HG02798 (cell line): ENCODE results near the gene LAGE3.
A peak's percentile ranks its signal among the peaks of the same experiment; 100 is the strongest.
"Not testable (repeated sequence)": the region's sequence is repeated elsewhere in the genome, so short reads cannot be mapped to it uniquely, and the experiment has no call there.

Source experiments
- ATAC-seq: cut with Tn5 transposase; IDR thresholded peaks from one replicate; pipeline ENCODE4 v1.9.1; 2021; ENCODE audit warnings: mild to moderate bottlenecking; ENCODE audit not compliant: unreplicated experiment, poor library complexity

The LAGE3 gene

GRCh38 chrX:154502989-154503388 lies 23.9 kb upstream of the LAGE3 start:
- ATAC-seq: no peak

GRCh38 chrX:154502098-154502497 lies 23.0 kb upstream of the LAGE3 start:
- ATAC-seq: no peak

- ATAC-seq: not testable (repeated sequence)
Measured at GRCh38 chrX:154501423-154501822, 22.3 kb upstream of the LAGE3 start.

- ATAC-seq: not testable (repeated sequence)
Measured at GRCh38 chrX:154496591-154497137, 17.6 kb upstream of the LAGE3 start.

GRCh38 chrX:154495472-154495922 lies 16.4 kb upstream of the LAGE3 start:
- no peak for ATAC-seq

- ATAC-seq: no peak
Measured at GRCh38 chrX:154494715-154495114, 15.6 kb upstream of the LAGE3 start.

GRCh38 chrX:154490414-154491083 lies 11.5 kb upstream of the LAGE3 start, which contains the start of gene SLC10A3:
SLC10A3 (minus strand) TSS chrX:154490629; CDS start chrX:154488940, 1,689 bp downstream.
- ATAC-seq: peak; percentile 86

- peak; percentile 24 for ATAC-seq
Measured at GRCh38 chrX:154490021-154490413, 10.9 kb upstream of the LAGE3 start.

GRCh38 chrX:154489182-154489581 lies 10.1 kb upstream of the LAGE3 start:
- no peak for ATAC-seq

GRCh38 chrX:154488336-154489075 lies 9.4 kb upstream of the LAGE3 start:
- no peak for ATAC-seq

GRCh38 chrX:154487518-154488290 lies 8.6 kb upstream of the LAGE3 start:
- no peak for ATAC-seq

- peak; percentile 45 for ATAC-seq
Measured at GRCh38 chrX:154486396-154487207, 7.5 kb upstream of the LAGE3 start, which contains the start of gene UBL4A. UBL4A (minus strand) TSS chrX:154486615; CDS start chrX:154486584, 31 bp downstream.

- ATAC-seq: no peak
Measured at GRCh38 chrX:154486052-154486395, 6.9 kb upstream of the LAGE3 start.

- ATAC-seq: no peak
Measured at GRCh38 chrX:154485150-154486051, 6.3 kb upstream of the LAGE3 start.

- no peak for ATAC-seq
Measured at GRCh38 chrX:154484255-154485149, 5.4 kb upstream of the LAGE3 start.

GRCh38 chrX:154483325-154483724 lies 4.2 kb upstream of the LAGE3 start:
- ATAC-seq: no peak

GRCh38 chrX:154482786-154483185 lies 3.7 kb upstream of the LAGE3 start:
- no peak for ATAC-seq
